GM11168 (cell line): ENCODE data around the gene BCAS1.

Experiments
- in situ Hi-C: fragments of 300-500 bp; cut with MboI; formaldehyde crosslinking; loops from one replicate; pipeline ENCODE4 v1.12.0; 2022; ENCODE audit warnings: low sequenced_read_pairs; ENCODE audit not compliant: unreplicated experiment

Gene BCAS1, protein sequence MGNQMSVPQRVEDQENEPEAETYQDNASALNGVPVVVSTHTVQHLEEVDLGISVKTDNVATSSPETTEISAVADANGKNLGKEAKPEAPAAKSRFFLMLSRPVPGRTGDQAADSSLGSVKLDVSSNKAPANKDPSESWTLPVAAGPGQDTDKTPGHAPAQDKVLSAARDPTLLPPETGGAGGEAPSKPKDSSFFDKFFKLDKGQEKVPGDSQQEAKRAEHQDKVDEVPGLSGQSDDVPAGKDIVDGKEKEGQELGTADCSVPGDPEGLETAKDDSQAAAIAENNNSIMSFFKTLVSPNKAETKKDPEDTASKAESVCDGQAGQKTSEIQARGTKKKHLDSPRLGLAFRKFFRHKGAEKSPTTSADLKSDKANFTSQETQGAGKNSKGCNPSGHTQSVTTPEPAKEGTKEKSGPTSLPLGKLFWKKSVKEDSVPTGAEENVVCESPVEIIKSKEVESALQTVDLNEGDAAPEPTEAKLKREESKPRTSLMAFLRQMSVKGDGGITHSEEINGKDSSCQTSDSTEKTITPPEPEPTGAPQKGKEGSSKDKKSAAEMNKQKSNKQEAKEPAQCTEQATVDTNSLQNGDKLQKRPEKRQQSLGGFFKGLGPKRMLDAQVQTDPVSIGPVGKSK

DNA sequence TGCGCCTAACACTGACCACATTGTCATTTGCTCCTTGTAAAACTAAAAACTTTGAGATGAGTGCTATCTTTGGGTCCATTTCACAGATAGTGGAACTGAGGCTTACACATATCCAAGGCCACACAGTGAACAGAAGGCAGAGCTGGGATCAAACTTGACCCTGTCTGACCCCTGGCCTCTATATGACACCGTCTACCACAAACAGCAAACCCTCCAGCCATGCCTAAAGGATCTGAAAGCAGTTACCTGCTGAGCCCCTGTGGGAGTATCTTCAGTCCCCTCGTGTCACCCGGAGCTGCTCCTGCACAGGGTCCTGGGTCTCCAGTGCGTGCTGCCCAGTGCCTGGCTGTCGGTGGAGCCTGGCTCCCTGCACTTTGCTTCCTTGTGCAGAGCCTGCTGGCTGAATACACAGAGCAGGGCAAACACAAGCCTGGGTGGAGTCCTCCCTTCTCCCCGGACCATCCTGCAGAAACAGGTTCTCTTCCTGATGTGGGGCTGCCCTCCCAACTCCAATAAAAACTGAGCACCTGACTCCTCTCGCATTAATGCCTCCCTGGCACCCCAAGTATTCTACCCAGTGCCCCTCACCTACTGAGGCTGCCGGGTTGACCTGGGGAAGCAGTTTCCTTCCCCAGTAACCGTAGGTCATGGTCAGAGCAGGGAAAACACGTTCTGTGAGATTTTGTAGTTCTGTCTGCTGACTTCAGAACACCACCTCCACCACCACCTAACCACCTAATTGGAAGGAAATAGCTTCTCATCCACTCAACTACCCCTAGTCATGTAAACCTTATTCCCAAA is at the start of gene BCAS1:
TSS of gene BCAS1 (minus strand) at position 408 of the 801 bp plus-strand sequence. CDS start 11,876 bp downstream, outside the sequence.
- in situ Hi-C loops: loop anchor here (25.0 kb wide), 1 partner anchor 658 kb away; no protein-coding TSS in a partner anchor

DNA sequence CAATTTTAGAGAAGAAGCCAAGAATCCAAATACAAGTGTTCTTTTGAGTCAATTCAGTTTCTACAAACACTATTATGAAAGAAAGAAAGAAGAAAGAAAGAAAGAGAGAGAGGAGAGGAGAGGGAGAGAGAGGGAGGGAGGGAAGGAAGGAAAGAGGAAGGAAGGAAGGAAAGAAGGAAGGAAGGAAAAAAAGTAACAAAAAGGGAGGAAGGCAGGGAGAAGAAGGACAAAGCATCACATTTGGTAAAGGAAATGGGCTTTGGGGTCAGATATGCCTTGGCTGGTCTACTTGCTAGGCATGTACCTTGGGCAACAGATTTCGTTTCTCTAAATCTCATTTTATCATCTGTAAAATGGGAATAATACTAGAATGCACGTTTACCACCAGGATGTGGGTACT is 49.4 kb upstream of the BCAS1 start:
- in situ Hi-C loops: loop anchor here (25.0 kb wide), 1 partner anchor 518 kb away; no protein-coding TSS in a partner anchor

DNA sequence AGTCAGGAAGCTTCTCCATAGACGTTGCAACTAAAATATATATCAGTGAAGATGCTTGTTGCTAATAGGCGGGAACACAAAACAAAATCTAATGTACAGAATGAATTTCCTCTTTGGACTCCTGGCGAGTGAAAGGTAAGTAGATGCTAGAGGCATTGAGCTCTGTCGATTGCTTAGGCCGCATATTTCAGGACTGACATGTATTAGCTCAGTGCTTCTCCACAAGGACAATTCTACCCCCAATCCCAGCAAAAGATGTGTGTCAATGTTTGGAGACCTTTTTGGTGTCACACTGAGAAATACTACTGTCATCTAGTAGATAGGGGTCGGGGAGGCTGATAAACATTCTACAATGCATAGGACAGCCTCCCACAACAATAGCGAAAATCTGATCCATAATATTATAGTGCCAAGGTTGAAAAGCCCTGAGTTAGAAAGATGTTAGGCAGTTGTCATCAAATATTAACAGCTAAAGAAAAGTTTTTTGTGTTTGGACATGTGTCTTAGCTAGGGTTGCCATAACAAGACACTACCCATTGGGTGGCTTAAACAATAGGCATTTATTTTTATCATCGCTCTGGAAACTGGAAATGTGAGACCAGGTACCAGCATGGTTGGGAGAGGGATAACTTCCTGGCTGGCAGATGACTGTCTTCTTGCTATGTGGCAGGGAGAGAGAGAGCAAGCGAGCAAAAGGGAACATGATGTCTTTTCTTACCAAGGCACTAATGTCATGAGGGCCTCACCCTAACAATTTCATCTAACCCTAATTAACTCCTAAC is 48.0 kb upstream of the BCAS1 start:
- in situ Hi-C loops: loop anchor here (25.0 kb wide), 1 partner anchor 519 kb away; no protein-coding TSS in a partner anchor

DNA sequence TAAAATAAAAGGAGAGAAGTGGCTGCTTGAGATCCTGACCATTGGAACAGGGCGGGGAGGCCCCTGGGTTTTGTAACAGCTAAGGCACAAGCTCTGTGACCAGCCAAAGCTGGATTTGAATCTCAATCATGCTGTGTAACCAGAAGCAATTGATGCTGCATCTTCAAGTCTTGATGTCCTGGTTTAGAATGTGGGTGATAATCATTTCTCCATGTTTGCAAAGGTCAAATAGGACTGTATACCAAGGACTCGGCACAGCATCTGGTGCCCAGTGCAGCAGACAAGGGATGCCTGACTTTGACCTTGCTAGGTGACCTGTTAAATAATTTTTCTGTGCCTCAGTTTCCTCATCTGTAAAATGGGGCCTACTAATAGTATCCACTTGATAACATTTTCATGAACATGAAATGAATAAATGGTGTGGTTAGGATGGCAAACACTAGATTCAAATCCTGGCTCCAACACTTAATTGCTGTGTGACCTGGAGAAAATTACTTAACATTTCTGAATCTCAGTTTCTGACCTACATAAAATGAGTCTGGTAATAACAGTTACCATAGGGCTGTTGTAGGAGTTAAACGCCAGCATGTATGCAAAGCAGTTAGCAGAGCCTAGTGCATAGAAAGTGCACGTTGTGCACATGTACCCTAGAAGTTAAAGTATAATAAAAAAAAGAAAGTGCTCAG is 46.3 kb upstream of the BCAS1 start:
- in situ Hi-C loops: loop anchor here (25.0 kb wide), 1 partner anchor 521 kb away; no protein-coding TSS in a partner anchor

DNA sequence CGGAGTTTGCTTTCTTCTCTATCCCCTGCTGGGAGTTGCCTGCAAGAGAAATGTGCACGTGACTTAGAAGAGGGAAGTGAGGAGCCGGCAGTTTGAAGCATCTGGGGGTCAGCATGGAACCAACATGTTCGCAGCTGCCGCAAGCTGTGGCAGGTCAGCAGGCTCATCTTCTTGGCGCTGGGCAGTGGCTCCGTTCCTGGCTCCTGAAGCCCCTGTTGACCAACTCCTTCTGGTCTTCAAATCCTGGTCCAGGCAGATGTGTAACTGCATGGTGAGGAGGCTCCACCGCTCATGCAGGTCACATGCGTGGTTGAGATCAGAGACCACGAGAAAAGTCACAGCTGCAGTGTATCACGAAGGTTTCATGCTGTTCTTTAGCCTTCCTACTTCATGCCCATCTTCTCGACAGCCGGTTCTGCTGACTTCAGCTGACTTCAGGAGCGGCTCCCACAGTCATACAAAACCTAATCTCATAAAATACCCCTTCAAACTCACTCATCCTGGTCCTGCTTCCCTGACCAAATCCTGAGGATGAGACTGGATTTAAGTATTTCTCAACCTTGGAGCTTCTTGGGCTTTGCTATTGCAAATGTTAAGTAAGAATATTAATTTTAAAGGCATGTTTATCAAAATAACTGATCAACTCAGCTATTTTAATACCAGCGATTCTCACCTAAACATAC is 44.9 kb upstream of the BCAS1 start:
- in situ Hi-C loops: loop anchor here (25.0 kb wide), 1 partner anchor 522 kb away; no protein-coding TSS in a partner anchor

DNA sequence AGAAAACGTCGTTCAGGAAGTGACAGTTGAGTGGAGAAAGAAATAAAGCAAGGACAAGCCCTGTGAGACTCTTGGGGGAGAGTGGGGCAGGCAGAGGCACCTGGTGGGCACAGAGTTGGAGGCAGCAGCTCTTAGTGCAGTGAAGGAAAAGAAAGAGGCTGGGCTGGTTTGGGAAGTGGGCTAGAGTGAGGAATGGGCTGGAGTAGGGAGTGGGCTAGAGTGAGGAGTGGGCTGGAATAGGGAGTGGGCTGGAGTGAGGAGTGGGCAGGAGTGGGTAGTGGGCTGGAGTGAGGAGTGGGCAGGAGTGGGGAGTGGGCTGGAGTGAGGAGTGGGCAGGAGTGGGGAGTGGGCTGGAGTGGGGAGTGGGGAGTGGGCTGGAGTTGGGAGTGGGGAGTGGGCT is 43.7 kb upstream of the BCAS1 start:
- in situ Hi-C loops: loop anchor here (25.0 kb wide), 1 partner anchor 523 kb away; no protein-coding TSS in a partner anchor

DNA sequence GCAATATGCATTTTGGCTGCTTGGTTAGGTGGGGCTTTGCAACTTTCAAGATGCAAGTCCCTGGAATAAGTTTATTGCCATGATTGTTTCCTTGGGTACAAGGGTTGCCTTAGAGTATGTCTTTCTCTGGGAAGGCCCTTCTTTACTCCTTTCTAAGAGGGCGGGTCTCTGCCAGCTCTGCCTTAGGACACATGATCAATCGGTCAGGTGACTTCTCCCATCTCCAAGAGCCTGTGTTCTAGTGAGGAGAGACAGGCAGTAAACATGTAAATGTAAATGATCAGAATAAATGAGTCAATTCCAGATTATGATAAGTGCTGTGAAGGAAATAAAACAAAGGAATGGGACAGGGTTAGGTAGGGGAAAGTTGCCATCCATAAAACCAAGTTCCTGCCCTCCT is 43.2 kb upstream of the BCAS1 start:
- in situ Hi-C loops: loop anchor here (25.0 kb wide), 1 partner anchor 524 kb away; no protein-coding TSS in a partner anchor

DNA sequence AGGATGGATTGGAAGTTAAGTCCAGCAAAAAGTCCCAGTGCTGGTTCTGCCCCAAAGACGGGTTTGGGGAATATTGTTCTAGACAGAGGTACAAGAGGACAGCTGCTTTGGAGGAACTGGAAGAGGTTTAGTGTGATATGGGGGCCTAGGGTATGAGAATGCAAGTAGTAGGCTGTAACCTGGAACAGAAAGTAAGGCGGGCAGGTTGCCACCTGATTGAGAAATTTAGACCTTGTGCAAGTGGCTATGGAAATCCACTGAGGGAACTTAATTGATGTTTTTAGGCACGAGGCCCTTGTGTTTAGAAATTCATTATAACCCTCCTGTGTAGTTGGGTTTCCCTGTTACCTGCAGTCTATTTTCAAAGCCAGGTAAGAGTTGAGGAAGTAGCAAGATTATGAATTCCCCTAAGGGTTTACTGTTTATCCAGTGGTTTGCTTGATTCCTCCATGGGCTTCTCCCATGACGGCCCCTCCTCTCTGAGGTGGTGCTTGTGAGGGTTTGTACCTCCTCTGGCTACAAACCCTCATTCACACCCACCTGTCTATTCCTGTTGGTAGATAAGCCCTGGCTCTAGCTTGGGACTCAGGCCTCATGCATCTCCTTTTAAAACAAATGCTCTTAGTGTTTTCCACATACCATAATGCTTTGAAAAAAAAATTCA is 42.0 kb upstream of the BCAS1 start:
- in situ Hi-C loops: loop anchor here (25.0 kb wide), 1 partner anchor 525 kb away; no protein-coding TSS in a partner anchor

DNA sequence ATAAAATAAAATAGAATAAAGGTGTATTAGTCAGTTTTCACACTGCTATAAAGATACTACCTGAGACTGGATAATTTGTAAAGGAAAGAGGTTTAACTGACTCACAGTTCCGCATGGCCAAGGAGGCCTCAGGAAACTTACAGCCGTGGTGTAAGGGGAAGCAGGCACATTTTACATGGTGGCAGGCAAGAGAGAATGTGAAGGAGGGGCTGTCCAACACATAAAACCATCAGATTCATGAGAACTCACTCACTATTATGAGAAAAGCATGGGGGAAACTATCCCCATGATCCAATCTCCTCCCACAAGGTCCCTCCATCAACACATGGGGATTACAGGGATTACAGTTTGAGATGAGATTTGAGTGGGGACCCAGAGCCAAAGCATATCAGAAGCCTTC is 41.1 kb upstream of the BCAS1 start:
- in situ Hi-C loops: loop anchor here (25.0 kb wide), 1 partner anchor 526 kb away; no protein-coding TSS in a partner anchor

DNA sequence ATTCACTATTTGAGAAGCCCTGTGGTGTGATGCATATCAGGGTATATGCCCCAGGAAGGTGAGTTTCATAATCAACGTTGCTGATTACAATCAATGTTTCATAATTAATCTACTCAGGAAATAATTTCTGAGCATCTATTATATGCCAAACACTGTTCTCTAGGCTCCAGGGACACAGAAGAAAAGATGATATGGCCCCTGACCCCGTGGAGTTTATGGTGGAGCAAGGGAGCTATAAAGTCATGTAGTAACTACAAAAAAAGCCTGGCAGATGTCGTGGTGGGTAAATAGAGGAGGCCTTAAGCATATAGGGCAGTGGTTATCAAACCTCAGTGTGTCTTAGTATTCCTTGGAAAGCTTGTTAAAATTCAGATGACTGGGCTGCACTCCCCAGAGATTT is 40.1 kb upstream of the BCAS1 start:
- in situ Hi-C loops: loop anchor here (25.0 kb wide), 1 partner anchor 527 kb away; no protein-coding TSS in a partner anchor

DNA sequence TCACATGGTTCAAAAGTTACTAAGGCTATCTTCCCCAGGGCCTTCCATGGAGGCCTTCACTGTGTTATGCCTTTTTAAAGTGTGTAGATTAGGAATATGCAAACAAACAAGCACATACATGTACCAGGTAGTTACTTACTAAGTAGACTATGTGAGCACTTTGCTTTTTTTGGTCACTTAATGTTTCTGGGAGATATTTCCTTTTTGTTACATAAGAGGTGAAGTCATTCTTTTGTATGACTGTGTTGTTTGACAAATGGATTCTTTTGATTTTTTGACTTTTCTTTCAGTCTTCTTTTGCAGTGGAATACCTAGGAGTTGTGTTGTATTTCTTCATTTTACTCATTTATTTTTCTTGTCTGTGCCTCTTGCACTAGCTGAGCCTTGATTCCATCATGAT is 39.6 kb upstream of the BCAS1 start:
- in situ Hi-C loops: loop anchor here (25.0 kb wide), 1 partner anchor 527 kb away; no protein-coding TSS in a partner anchor

DNA sequence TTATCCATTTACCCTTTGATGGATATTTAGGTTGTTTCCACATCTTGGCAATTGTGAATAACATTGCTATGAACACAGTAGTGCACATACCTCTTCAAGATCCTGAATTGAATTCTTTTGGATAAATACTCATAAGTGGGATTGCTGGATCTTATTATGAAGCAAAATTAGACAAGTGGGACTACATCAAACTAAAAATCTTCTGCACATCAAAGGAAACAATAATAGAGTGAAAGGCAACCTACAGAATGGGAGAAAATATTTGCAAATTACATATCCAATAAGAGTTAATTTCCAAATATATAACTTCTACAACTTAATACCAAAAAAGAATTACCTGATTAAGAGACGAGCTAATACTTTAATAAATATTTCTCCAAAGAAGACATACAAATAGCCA is 38.4 kb upstream of the BCAS1 start:
- in situ Hi-C loops: loop anchor here (25.0 kb wide), 1 partner anchor 528 kb away; no protein-coding TSS in a partner anchor

DNA sequence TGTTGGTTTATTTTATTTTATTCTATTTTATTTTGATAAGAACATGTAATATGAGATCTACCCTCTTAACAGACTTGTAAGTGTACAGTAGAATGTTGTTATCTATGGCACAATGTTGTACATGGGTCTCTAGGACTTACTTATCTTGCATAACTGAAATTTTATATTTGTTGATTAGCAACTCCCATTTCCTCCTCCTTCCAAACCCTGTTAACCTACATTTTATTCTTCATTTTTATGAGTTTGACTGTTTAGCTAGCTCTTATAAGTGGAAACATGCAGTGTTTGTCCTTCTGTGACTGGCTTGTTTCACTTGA is 37.9 kb upstream of the BCAS1 start:
- in situ Hi-C loops: loop anchor here (25.0 kb wide), 1 partner anchor 529 kb away; no protein-coding TSS in a partner anchor

DNA sequence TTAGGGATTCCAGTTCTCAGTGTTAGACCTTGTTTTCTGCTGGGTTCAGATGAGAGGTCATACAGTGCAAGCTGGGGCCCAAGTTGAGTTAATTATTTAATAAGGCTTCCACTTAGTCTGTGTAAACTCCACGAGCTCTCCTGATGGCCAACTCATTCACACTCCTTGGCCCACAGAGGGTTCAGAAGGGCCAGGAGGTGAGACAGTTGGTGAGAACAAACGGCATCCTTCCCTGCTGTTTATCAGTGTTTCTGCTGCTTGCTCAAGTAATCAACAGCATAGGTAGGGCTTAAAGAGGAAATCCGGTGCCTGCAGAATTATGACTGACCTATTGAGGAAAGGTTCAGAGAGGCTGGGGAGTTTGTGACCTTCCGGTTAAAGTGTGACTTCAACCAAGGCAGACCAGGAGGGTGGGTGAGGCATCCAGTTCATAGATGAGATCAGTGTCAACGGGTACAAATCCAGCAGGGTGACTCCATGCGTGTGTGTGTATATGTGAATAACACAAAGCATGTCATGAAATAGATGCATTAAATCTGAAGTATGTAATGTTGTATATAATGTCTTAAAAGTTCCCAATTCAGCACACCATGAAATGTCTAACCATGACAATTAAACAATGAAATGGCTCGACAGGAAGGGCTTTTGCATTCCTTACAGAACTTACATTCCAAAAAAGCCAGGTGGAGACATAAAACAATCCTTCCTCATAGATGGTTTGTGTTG is 37.4 kb upstream of the BCAS1 start:
- in situ Hi-C loops: loop anchor here (25.0 kb wide), 1 partner anchor 530 kb away; no protein-coding TSS in a partner anchor

DNA sequence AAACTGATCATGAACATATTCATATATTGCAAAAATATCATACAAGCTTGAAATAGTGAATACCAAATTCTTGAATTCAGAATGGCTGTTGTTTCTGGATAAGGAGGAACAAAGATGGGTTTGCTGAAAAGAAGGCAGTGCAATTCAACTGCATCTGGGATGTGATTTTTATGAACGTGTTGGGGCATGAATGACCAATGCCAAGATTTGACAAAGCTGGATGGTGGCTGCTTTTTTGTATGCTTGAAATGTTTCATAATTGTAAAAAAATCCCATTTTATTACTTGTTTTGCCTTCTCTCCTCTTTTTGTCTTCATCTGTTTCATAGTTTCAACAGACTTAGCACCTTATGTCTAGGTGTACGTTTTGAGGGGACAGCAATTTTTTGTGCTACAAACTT is 36.8 kb upstream of the BCAS1 start:
- in situ Hi-C loops: loop anchor here (25.0 kb wide), 1 partner anchor 530 kb away; no protein-coding TSS in a partner anchor

DNA sequence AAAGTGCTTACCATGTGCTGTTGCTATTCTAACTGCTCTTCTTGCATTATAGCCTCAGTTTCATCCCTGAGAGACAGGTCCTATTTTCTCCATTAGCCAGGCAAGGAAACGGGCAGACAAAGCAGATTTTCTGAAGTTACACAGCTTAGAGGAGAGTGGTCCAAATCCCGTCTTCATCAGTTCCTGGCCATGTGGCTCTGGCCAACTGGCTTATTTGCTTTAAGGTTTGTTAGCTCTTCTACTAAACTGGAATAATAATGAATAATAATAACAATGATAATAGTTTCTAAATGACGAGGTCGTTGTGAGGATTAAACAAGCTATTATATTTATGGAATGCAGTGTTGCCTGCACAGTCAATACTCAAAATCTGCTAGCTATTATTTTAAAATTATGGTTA is 35.8 kb upstream of the BCAS1 start:
- in situ Hi-C loops: loop anchor here (25.0 kb wide), 1 partner anchor 531 kb away; no protein-coding TSS in a partner anchor

DNA sequence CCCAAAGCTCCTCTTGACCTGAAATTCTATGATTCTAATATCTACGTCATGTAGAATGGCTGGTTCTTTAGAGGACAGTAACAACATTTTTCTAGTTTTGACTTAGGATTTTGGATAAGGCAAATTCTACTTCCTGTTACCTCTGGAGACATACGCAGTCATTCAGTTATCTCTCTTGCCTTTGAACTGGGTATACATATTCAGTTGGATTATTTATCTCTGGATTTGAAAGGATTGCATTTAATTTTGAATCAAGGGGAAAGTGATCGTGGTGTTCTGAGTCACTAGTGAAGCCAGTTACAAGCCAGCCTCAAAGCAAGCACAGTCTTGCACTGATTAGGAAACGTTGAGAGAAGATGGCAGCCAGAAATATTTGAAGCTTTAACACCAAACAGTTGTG is 35.3 kb upstream of the BCAS1 start:
- in situ Hi-C loops: loop anchor here (25.0 kb wide), 1 partner anchor 532 kb away; no protein-coding TSS in a partner anchor
